ENCODE results near the gene ITGBL1. TPM values are rescaled to one million over a fixed set of nuclear protein-coding genes. Genes with fewer than 3 reads are reported as not detected.

The ITGBL1 gene
- total and polyA plus RNA-seq, 8 donors = 0.63 to 9.5 (median 1.6) TPM

DNA sequence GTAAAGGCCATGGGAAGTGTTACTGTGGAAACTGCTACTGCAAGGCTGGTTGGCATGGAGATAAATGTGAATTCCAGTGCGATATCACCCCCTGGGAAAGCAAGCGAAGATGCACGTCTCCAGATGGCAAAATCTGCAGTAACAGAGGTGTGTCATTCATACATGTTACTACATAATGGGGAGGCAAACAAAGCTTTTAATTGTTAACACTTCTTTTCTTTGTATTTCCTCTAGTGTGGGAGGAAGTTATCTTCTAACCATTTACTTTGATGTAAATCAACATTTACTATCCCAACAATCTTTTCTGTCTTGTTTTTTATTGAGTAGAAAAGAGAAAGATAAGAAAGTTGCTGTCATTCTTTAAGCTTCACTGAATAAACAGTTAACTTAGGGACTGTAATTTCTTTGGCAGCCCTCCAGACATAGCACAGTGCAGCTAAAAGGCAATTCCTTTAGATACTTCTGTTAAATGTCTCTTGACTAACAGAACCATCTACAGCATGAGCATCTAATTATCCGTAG, 126.9 kb downstream of the ITGBL1 start:
- no peaks in the 10 kb centered on the region for H3K27me3 ChIP-seq
- no peak overlapping the region for H3K27ac ChIP-seq
- no peaks in the 10 kb centered on the region for H3K4me1 ChIP-seq
- intact Hi-C loops (cut with DNase I) = no loop called here
- ATAC-seq (no peak), DNase-seq (no peak), FAIRE-seq (no peak)
- no peaks in the 10 kb centered on the region for H3K36me3 ChIP-seq
- H3K9me3 ChIP-seq = no peaks in the 10 kb centered on the region
- no peak overlapping the region for H3K4me3 ChIP-seq
- TF ChIP-seq, protein P1, sequence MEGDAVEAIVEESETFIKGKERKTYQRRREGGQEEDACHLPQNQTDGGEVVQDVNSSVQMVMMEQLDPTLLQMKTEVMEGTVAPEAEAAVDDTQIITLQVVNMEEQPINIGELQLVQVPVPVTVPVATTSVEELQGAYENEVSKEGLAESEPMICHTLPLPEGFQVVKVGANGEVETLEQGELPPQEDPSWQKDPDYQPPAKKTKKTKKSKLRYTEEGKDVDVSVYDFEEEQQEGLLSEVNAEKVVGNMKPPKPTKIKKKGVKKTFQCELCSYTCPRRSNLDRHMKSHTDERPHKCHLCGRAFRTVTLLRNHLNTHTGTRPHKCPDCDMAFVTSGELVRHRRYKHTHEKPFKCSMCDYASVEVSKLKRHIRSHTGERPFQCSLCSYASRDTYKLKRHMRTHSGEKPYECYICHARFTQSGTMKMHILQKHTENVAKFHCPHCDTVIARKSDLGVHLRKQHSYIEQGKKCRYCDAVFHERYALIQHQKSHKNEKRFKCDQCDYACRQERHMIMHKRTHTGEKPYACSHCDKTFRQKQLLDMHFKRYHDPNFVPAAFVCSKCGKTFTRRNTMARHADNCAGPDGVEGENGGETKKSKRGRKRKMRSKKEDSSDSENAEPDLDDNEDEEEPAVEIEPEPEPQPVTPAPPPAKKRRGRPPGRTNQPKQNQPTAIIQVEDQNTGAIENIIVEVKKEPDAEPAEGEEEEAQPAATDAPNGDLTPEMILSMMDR (IDR thresholded peaks at IDR 0.05) = no peak
- 16% methylated on average over 4 of the region's 4 CpGs for WGBS, 2 donors

- Histone ChIP-seq H3K4me1 (no peaks in the 10 kb centered on the region), H3K27me3 (no peaks in the 10 kb centered on the region), H3K4me3 (no peak overlapping the region), H3K27ac (no peak overlapping the region), H3K9me3 (no peaks in the 10 kb centered on the region), H3K36me3 (no peaks in the 10 kb centered on the region)
- ATAC-seq (no peak), FAIRE-seq (no peak), DNase-seq (no peak)
- TF ChIP-seq, protein P1 (IDR thresholded peaks at IDR 0.05) = no peak
- intact Hi-C loops (cut with DNase I) = no loop called here
Measured at GRCh38 chr13:101584331-101584730, 131.9 kb downstream of the ITGBL1 start.

GRCh38 chr13:101590479-101590878, 138.0 kb downstream of the ITGBL1 start:
- no peak overlapping the region for H3K4me3 ChIP-seq
- no peak overlapping the region for H3K27ac ChIP-seq
- no peaks in the 10 kb centered on the region for H3K4me1 ChIP-seq
- ATAC-seq = no peak
- intact Hi-C loops (cut with DNase I) = no loop called here
- TF ChIP-seq, protein P1 (IDR thresholded peaks at IDR 0.05) = no peak
- no peak for DNase-seq
- no peak for FAIRE-seq
- no peaks in the 10 kb centered on the region for H3K9me3 ChIP-seq
- 21 to 25% methylated on average over 4 of the region's 4 CpGs for WGBS, 2 donors
- no peaks in the 10 kb centered on the region for H3K36me3 ChIP-seq
- H3K27me3 ChIP-seq = no peaks in the 10 kb centered on the region

DNA sequence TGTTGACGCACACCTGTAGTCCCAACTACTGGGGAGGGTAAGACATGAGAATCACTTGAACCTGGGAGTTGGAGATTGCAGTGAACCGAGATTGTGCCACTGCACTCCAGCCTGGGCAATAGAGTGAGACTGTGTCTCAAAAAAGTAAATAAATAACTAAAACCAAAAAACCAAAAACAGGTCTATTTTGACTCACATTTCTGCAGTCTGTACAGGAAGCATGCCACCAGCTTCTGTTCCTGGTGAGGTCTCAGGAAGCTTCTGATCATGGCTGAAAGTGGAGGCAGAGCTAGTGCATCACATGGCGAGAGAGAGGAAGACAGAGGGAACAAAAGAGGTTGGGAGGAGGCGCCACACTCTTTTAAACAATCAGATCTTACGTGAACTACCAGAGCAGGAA, 142.5 kb downstream of the ITGBL1 start:
- Histone ChIP-seq H3K9me3 (no peaks in the 10 kb centered on the region), H3K27ac (no peak overlapping the region), H3K4me3 (no peak overlapping the region), H3K27me3 (no peaks in the 10 kb centered on the region), H3K4me1 (no peaks in the 10 kb centered on the region), H3K36me3 (no peaks in the 10 kb centered on the region)
- intact Hi-C loops (cut with DNase I) = no loop called here
- no peak for ATAC-seq
- WGBS, 2 donors = 73 to 77% methylated on average over 5 of the region's 5 CpGs
- FAIRE-seq = no peak
- no peak for DNase-seq
- TF ChIP-seq, protein P1 (IDR thresholded peaks at IDR 0.05) = no peak

GRCh38 chr13:101596803-101597202, 144.3 kb downstream of the ITGBL1 start:
- WGBS, 2 donors = 60 to 68% methylated on average over 4 of the region's 4 CpGs
- Histone ChIP-seq H3K4me1 (no peaks in the 10 kb centered on the region), H3K27ac (no peak overlapping the region), H3K27me3 (no peaks in the 10 kb centered on the region), H3K9me3 (no peaks in the 10 kb centered on the region), H3K36me3 (no peaks in the 10 kb centered on the region), H3K4me3 (no peak overlapping the region)
- ATAC-seq (no peak), DNase-seq (no peak), FAIRE-seq (no peak)
- intact Hi-C loops (cut with DNase I) = no loop called here
- TF ChIP-seq, protein P1 (IDR thresholded peaks at IDR 0.05) = no peak

All from pancreas (tissue), 10 donors.